Lung (tissue), 12 donors: ENCODE results near the gene PRKN. TPM values are rescaled to one million over a fixed set of nuclear protein-coding genes. Genes with fewer than 3 reads are reported as not detected.

ENCODE experiments used
- ATAC-seq: fragments of 200-7000 bp; cut with Tn5 transposase; one replicate; pipeline ENCODE4 v1.9.1; 2020; ENCODE audit warnings: moderate number of reproducible peaks; ENCODE audit not compliant: insufficient read depth, low FRiP score
- DNase-seq, 3 donors: peaks; one replicate each; pipeline ENCODE4 v3.0.0-alpha.2; 2013 to 2017
- H3K27ac ChIP-seq, 2 donors: one replicate each; pipeline ENCODE4 v1.5.1; 2013; ENCODE audit warnings: mild to moderate bottlenecking in 2 of 2, moderate library complexity in 2 of 2, control low read depth in 1 of 2, inconsistent platforms in 1 of 2, low read depth in 1 of 2, low read length in 1 of 2
- H3K27me3 ChIP-seq, 3 donors: one replicate each; pipeline ENCODE4 v1.5.1; 2013; ENCODE audit warnings: low read length in 2 of 3; ENCODE audit not compliant: control insufficient read depth in 3 of 3, insufficient read depth in 3 of 3
- H3K36me3 ChIP-seq, 4 donors: one replicate each; pipeline ENCODE4 v1.5.1; 2013; ENCODE audit warnings: low read length in 4 of 4, mild to moderate bottlenecking in 1 of 4, moderate library complexity in 1 of 4; ENCODE audit not compliant: control insufficient read depth in 4 of 4, insufficient read depth in 4 of 4
- H3K4me1 ChIP-seq, 5 donors: one replicate each; pipeline ENCODE4 v1.5.1; 2013; ENCODE audit warnings: low read length in 5 of 5, mild to moderate bottlenecking in 2 of 5, moderate library complexity in 1 of 5; ENCODE audit not compliant: control insufficient read depth in 5 of 5, insufficient read depth in 5 of 5
- H3K4me3 ChIP-seq: one replicate; pipeline ENCODE4 v1.5.1; 2013; ENCODE audit warnings: mild to moderate bottlenecking, control low read depth, moderate library complexity
- H3K9ac ChIP-seq, 2 donors: one replicate each; pipeline ENCODE4 v1.5.1; 2013; ENCODE audit warnings: low read length in 2 of 2, control low read depth in 1 of 2; ENCODE audit not compliant: insufficient read depth in 1 of 2
- H3K9me3 ChIP-seq, 4 donors: one replicate each; pipeline ENCODE4 v1.5.1; 2013; ENCODE audit warnings: low read length in 3 of 4, mild to moderate bottlenecking in 1 of 4, moderate library complexity in 1 of 4; ENCODE audit not compliant: control insufficient read depth in 4 of 4, insufficient read depth in 3 of 4
- CTCF ChIP-seq: IDR thresholded peaks from 2 replicates; pipeline ENCODE4 v1.5.1; 2012; ENCODE audit warnings: mild to moderate bottlenecking; ENCODE audit errors: control extremely low read depth, extremely low read depth
- WGBS, 2 donors: extraction: QIAGEN DNeasy Blood & Tissue Kit; methylation state at CpG; one replicate each; pipeline ENCODE4 v1.1.7; 2013; 5-methylcytosine and 5-hydroxymethylcytosine counted together
- polyA plus RNA-seq, 2 donors: library from polyadenylated mRNA; stranded (reverse); fragments of 200-250 nt; gene quantifications; one replicate each; pipeline ENCODE4 v1.2.1, GENCODE V29; 2013
- total RNA-seq, 2 donors: library from RNA; depleted of rRNA in 1 of 2; stranded (reverse); fragments of >200 nt in 1 of 2; gene quantifications; one replicate each; pipeline ENCODE4 v1.2.1, GENCODE V29; 2014 to 2021
- donor health status: control.
- donor health status: control.
- donor health status: Bipolar disorder and iron deficiency.
- donor health status: healthy.
- donor health status: DM: yes; HTN: yes; CAD: no.

Gene PRKN
- total and polyA plus RNA-seq, 4 donors, result 0.27 to 11.2 (median 3.1) TPM

- no peaks in the 10 kb centered on the region for H3K36me3 ChIP-seq
- H3K27me3 ChIP-seq, result no peaks in the 10 kb centered on the region
- H3K9ac ChIP-seq, result no peak overlapping the region
- no peak overlapping the region for H3K4me3 ChIP-seq
- H3K4me1 ChIP-seq, result no peaks in the 10 kb centered on the region
- 89 to 95% methylated on average over 6 of the region's 6 CpGs for WGBS, 2 donors
- H3K9me3 ChIP-seq, result no peaks in the 10 kb centered on the region
- DNase-seq (no peak), ATAC-seq (no peak)
- H3K27ac ChIP-seq, result no peak overlapping the region
- no peak for TF ChIP-seq CTCF
These were observed 965.6 kb downstream of the PRKN start for GRCh38 chr6:161761966-161762365.

GRCh38 chr6:161755080-161755479, 972.5 kb downstream of the PRKN start:
- Histone ChIP-seq H3K27me3 (no peaks in the 10 kb centered on the region), H3K4me3 (no peak overlapping the region), H3K9ac (no peak overlapping the region), H3K27ac (no peak overlapping the region), H3K4me1 (no peaks in the 10 kb centered on the region), H3K9me3 (peaks cover 0 to 4% (median 0%) of the 10 kb centered on the region in 4 donors), H3K36me3 (no peaks in the 10 kb centered on the region)
- TF ChIP-seq CTCF, result no peak
- DNase-seq, result no peak
- no peak for ATAC-seq
- 70 to 72% methylated on average over 5 of the region's 5 CpGs for WGBS, 2 donors

DNA sequence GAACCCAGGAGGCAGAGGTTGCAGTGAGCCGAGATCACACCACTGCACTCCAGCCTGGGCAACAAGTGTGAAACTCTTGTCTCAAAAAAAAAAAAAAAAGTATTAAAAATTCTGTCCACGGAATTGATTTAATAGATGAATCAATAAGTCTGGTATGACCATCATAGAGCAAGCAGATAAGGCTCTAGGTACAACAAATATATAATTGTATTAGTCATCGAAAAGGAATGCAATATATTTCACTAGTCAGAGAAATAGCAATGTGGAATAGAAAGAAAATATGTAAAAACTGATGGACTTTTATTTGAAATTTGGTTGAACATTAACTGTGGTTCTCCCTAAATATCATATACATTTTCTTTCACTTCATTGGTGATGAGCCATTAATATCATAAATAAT, 976.9 kb downstream of the PRKN start:
- Histone ChIP-seq H3K36me3 (no peaks in the 10 kb centered on the region), H3K27me3 (no peaks in the 10 kb centered on the region), H3K9me3 (peaks cover 0 to 4% (median 0%) of the 10 kb centered on the region in 4 donors), H3K9ac (no peak overlapping the region), H3K4me1 (no peaks in the 10 kb centered on the region), H3K4me3 (no peak overlapping the region), H3K27ac (no peak overlapping the region)
- DNase-seq (no peak), ATAC-seq (no peak)
- TF ChIP-seq CTCF, result no peak
- WGBS, 2 donors, result 88 to 91% methylated on average over 3 of the region's 3 CpGs

- peaks cover 0 to 4% (median 0%) of the 10 kb centered on the region in 4 donors for H3K9me3 ChIP-seq
- no peaks in the 10 kb centered on the region for H3K27me3 ChIP-seq
- DNase-seq, result no peak
- H3K36me3 ChIP-seq, result no peaks in the 10 kb centered on the region
- H3K4me3 ChIP-seq, result no peak overlapping the region
- 79 to 84% methylated on average over 4 of the region's 4 CpGs for WGBS, 2 donors
- H3K27ac ChIP-seq, result no peak overlapping the region
- no peak for ATAC-seq
- no peaks in the 10 kb centered on the region for H3K4me1 ChIP-seq
- H3K9ac ChIP-seq, result no peak overlapping the region
- no peak for TF ChIP-seq CTCF
These were observed 978.0 kb downstream of the PRKN start for GRCh38 chr6:161749576-161749975.
